DMS 273 (cell line): ENCODE data around the gene SOX14.
A peak's percentile ranks its signal among the peaks of the same experiment; 100 is the strongest.

Source experiments
- DNase-seq: peaks from one replicate; lab custom pipeline; 2025; ENCODE audit not compliant: unreplicated experiment; lab: John Stamatoyannopoulos, UW

Gene SOX14

GRCh38 chr3:137764001-137764433 lies at the start of gene SOX14:
TSS of gene SOX14 (plus strand) at chr3:137764315. CDS start at chr3:137764785, 470 bp downstream.
- DNase-seq: peak; percentile 68

GRCh38 chr3:137714551-137714950 lies 49.6 kb upstream of the SOX14 start:
- DNase-seq: no peak

GRCh38 chr3:137724240-137724639 lies 39.9 kb upstream of the SOX14 start:
- no peak for DNase-seq

- no peak for DNase-seq
Observed at GRCh38 chr3:137737208-137737607, 26.9 kb upstream of the SOX14 start.

GRCh38 chr3:137738710-137739109 lies 25.4 kb upstream of the SOX14 start:
- DNase-seq: no peak

GRCh38 chr3:137743608-137744007 lies 20.5 kb upstream of the SOX14 start:
- DNase-seq: no peak

GRCh38 chr3:137746808-137747207 lies 17.3 kb upstream of the SOX14 start:
- DNase-seq: no peak

GRCh38 chr3:137759505-137759904 lies 4.6 kb upstream of the SOX14 start:
- no peak for DNase-seq

GRCh38 chr3:137760341-137761098 lies 3.6 kb upstream of the SOX14 start:
- no peak for DNase-seq

- DNase-seq: no peak
Observed at GRCh38 chr3:137761099-137761562, 3.0 kb upstream of the SOX14 start.

GRCh38 chr3:137761563-137762503 lies 2.3 kb upstream of the SOX14 start:
- DNase-seq: peak; percentile 39

- DNase-seq: peak; percentile 49
Observed at GRCh38 chr3:137762674-137763593, 1.2 kb upstream of the SOX14 start.

GRCh38 chr3:137763594-137763938 lies 549 bp upstream of the SOX14 start:
- peak; percentile 49 for DNase-seq

- DNase-seq: no peak
Observed at GRCh38 chr3:137764563-137765309, 621 bp downstream of the SOX14 start.

GRCh38 chr3:137765310-137766033 lies 1.4 kb downstream of the SOX14 start:
- no peak for DNase-seq

GRCh38 chr3:137766041-137766875 lies 2.1 kb downstream of the SOX14 start:
- no peak for DNase-seq

GRCh38 chr3:137766876-137767537 lies 2.9 kb downstream of the SOX14 start:
- DNase-seq: peak; percentile 21
